Right cardiac atrium (tissue), 5 donors: ENCODE measurements around the gene STYXL2. TPM values are rescaled to one million over a fixed set of nuclear protein-coding genes. Genes with fewer than 3 reads are reported as not detected.

Experiments
- ATAC-seq, 2 donors: fragments of 200-7000 bp; cut with Tn5 transposase; one replicate each; pipeline versions ENCODE4 v1.8.0 to v1.9.1; 2020; ENCODE audit warnings: moderate library complexity in 2 of 2, mild to moderate bottlenecking in 1 of 2
- DNase-seq, 3 donors: peaks; one replicate each; pipeline ENCODE4 v3.0.0-alpha.2; 2020
- H3K27ac ChIP-seq: one replicate; pipeline ENCODE4 v1.5.1; 2013; ENCODE audit warnings: mild to moderate bottlenecking, low read length, control low read depth, moderate library complexity
- H3K27me3 ChIP-seq: one replicate; pipeline ENCODE4 v1.6.1; 2013; ENCODE audit not compliant: control insufficient read depth, insufficient read depth
- H3K4me1 ChIP-seq: one replicate; pipeline ENCODE4 v1.6.1; 2013; ENCODE audit warnings: low read length; ENCODE audit not compliant: control insufficient read depth, insufficient read depth
- H3K4me3 ChIP-seq: one replicate; pipeline ENCODE4 v1.5.1; 2013; ENCODE audit warnings: low read length, control low read depth
- H3K9me3 ChIP-seq: one replicate; pipeline ENCODE4 v1.6.1; 2013; ENCODE audit warnings: low read length; ENCODE audit not compliant: control insufficient read depth
- WGBS: extraction: QIAGEN DNeasy Blood & Tissue Kit; methylation state at CpG from one replicate; pipeline ENCODE4 v1.1.7; 2013; 5-methylcytosine and 5-hydroxymethylcytosine counted together
- intact Hi-C, 4 donors: fragments of 100-400 bp; cut with DNase I; formaldehyde crosslinking; loops; one replicate each; pipeline versions ENCODE4 v1.11.0 to v1.14.0; 2022 to 2023
- polyA plus RNA-seq: library from polyadenylated mRNA; stranded (reverse); fragments of 200-250 nt; gene quantifications from one replicate; pipeline ENCODE4 v1.2.3, GENCODE V29; 2013
- total RNA-seq, 4 donors: library from RNA; stranded (reverse); fragmentation: NEBNext Ultra II Directional; extraction: Animal tissue kit (Norgen Biotek cat#: 25700); gene quantifications; one replicate each; pipeline ENCODE4 v1.2.1, GENCODE V29; 2021
- donor health status: healthy with polysubstance abuse.
- donor health status: DM: no; HTN: yes; CAD: no.
- donor health status: DM: no; HTN: no; CAD: no.
- donor health status: DM: no; HTN: yes; CAD: no; lungs with severe emphysema.
- donor health status: DM: yes; HTN: yes; CAD: no.

STYXL2 gene
- total and polyA plus RNA-seq, 5 donors: 69.5 to 144 (median 107) TPM

DNA sequence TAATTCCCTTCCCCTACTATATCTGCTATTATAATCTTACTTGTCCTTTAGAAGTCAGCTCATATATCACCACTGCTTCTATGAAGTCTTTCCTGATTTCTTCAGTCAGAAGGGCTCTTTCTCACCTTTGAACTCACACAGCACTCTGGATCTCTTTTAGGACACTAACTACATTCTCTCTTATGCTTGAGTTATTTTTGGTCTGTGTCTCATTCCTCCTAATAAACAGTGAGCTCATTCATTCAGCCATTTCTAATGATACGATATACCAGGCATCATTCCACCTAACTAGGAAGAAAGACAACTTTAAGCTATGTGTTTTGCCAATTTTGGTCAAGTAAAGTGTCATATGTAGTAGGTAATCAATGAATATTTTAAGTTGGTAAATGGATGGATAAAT, 1.2 kb upstream of the STYXL2 start:
- WGBS: 49% methylated on average over 1 of the region's 1 CpG
- H3K4me3 ChIP-seq: no peak overlapping the region
- no peaks in the 10 kb centered on the region for H3K4me1 ChIP-seq
- DNase-seq (no peak), ATAC-seq (peak in 1 of 2 donors; percentile 36)
- H3K27me3 ChIP-seq: no peaks in the 10 kb centered on the region
- no peaks in the 10 kb centered on the region for H3K9me3 ChIP-seq
- peak overlapping the region; percentile 99 for H3K27ac ChIP-seq
- intact Hi-C loops: no loop called here

DNA sequence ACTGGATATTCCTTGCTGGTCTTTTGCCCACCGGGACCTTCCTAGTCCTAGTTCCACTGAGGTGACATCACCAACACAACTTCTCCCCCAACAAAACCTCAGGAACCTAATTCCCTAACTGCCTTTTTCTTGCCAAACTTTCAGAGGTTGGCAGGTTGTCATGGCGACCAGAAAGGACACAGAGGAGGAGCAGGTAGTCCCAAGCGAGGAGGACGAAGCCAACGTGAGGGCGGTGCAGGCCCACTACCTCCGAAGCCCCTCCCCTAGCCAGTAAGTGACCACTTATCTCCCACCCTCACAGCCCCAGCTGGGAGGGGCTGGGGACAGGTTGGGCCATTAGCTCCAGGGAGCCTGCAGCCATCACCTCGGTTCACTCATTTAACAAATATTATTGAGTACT, 815 bp downstream of the STYXL2 start:
- Histone ChIP-seq H3K27ac (peak overlapping the region; percentile 99), H3K4me3 (peak overlapping the region; percentile 74), H3K27me3 (no peaks in the 10 kb centered on the region), H3K4me1 (no peaks in the 10 kb centered on the region), H3K9me3 (no peaks in the 10 kb centered on the region)
- ATAC-seq (peak; percentile 44), DNase-seq (no peak)
- intact Hi-C loops: no loop called here
- 76% methylated on average over 8 of the region's 8 CpGs for WGBS

DNA sequence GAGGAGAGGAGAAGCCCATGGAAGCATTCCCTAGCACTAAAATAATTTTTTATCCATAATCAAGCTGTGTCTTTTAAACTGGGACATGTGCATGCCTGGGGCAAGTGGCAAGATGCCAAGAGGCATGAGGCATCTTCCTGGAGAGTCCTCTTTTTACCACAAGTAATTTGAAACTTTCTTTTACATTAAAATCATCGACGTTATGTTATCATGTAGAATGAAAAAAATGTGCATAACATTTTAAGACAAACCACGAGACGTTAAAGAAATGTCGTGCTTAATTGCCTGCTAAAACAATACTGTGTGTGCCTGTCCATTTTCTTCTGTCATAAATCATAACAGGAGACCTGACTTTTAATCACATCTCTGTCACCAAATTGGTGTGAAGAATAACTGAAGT, 1.5 kb downstream of the STYXL2 start:
- DNase-seq (peak in 1 of 3 donors; percentile 54), ATAC-seq (no peak)
- H3K27me3 ChIP-seq: no peaks in the 10 kb centered on the region
- H3K4me1 ChIP-seq: no peaks in the 10 kb centered on the region
- 16% methylated on average over 5 of the region's 5 CpGs for WGBS
- peak overlapping the region; percentile 99 for H3K27ac ChIP-seq
- H3K4me3 ChIP-seq: peak overlapping the region; percentile 74
- no peaks in the 10 kb centered on the region for H3K9me3 ChIP-seq
- intact Hi-C loops: no loop called here

DNA sequence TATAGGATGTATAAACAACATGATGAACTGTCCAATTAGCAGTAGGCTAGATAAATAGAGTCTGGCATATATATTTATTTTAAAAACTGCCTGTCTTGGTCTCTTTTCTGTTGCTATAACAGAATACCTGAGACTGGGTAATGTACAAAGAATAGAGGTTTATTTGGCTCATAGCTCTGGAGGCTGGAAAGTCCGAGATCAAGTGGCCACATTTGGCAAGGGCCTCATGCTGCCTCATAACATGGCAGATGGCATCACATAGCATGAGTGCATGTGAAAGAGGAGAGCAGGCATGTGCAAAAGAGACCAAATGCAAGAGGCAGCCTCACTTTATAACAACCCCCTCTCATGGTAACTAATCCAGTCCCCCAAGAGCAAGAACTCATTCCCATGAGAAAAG, 6.0 kb downstream of the STYXL2 start:
- intact Hi-C loops: no loop called here
- H3K9me3 ChIP-seq: no peaks in the 10 kb centered on the region
- no peaks in the 10 kb centered on the region for H3K27me3 ChIP-seq
- 76% methylated on average over 1 of the region's 1 CpG for WGBS
- no peak overlapping the region for H3K27ac ChIP-seq
- ATAC-seq: no peak
- no peak for DNase-seq
- no peak overlapping the region for H3K4me3 ChIP-seq
- no peaks in the 10 kb centered on the region for H3K4me1 ChIP-seq

DNA sequence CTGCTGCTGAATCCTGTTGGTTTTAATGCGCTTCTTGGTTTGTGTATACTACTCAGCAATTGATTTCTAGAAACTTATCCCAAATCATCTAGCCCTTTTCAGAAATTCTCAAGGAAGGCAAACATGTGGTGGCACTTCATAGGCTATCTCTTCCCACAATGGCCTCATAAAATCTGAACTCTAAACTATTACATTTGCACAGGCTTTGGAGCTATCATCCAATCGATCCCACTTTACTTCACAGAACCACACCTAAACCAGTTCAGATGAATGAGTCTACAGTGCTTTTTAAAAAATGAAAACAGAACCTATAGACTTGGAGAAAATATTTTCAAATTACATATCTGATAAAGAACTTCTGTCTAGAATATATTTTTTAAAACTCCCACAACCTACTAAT, 6.9 kb downstream of the STYXL2 start:
- H3K27ac ChIP-seq: no peak overlapping the region

DNA sequence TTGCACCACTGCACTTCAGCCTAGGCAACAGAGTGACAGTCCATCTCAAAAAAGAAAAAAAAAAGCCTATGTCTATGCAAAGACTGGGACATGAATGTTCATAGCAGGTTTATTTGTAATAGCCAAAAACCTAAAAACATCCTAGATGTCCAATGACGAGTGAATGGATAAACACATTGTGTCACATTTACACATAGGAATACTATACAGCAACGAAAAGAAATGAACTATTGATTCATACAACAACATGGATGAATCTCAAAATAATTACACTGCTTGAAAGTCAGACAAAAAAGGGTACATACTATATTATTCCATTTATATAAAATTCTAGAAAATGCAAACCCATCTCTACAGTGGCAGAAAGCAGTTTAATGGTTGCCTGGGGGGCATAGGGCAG, 7.9 kb downstream of the STYXL2 start:
- Histone ChIP-seq H3K4me1 (no peaks in the 10 kb centered on the region), H3K9me3 (no peaks in the 10 kb centered on the region), H3K4me3 (no peak overlapping the region), H3K27ac (no peak overlapping the region), H3K27me3 (no peaks in the 10 kb centered on the region)
- ATAC-seq: no peak
- 90% methylated on average over 2 of the region's 2 CpGs for WGBS
- intact Hi-C loops: no loop called here
- no peak for DNase-seq

More for the DNA sequence above, 6.9 kb downstream of the STYXL2 start:
- ATAC-seq (no peak), DNase-seq (no peak)
- Histone ChIP-seq H3K4me1 (no peaks in the 10 kb centered on the region), H3K27me3 (no peaks in the 10 kb centered on the region), H3K9me3 (no peaks in the 10 kb centered on the region), H3K4me3 (no peak overlapping the region)
- WGBS: 94% methylated on average over 2 of the region's 2 CpGs
- intact Hi-C loops: no loop called here

DNA sequence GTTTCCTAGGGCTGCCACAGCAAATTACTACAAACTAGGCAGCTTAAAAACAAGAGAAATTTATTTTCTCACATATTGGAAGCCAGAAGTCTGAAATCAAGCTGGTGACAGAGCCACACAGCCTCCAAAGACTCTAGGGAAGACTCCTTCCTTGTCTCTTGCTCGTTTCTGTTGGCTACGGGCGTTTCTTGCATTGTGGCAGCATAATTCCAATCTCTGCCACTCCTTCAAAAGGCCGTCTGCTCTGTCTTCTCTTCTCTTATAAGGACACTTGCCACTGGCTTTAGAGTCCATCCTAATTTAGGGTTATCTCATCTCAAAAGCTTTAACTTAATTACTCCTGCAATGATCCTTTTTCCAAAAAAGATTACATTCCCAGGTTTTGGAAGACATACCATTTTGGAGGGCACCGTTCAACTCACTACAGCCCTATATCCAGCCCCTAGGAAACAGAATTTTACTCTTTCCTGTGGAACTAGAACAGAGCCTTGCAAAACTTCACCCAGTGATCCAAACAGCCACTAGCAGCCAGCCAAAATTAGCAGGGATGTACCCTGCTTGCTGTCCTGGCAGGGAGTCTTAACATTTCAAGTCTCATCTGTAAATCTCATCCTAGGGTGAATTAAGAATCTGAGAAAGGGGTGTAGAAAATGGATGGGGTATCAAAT, 9.2 kb downstream of the STYXL2 start:
- WGBS: 66% methylated on average over 5 of the region's 5 CpGs
- peaks cover 2% of the 10 kb centered on the region for H3K4me1 ChIP-seq
- no peak overlapping the region for H3K4me3 ChIP-seq
- DNase-seq: no peak
- no peak for ATAC-seq
- no peaks in the 10 kb centered on the region for H3K9me3 ChIP-seq
- H3K27me3 ChIP-seq: no peaks in the 10 kb centered on the region
- H3K27ac ChIP-seq: no peak overlapping the region
- intact Hi-C loops: no loop called here

DNA sequence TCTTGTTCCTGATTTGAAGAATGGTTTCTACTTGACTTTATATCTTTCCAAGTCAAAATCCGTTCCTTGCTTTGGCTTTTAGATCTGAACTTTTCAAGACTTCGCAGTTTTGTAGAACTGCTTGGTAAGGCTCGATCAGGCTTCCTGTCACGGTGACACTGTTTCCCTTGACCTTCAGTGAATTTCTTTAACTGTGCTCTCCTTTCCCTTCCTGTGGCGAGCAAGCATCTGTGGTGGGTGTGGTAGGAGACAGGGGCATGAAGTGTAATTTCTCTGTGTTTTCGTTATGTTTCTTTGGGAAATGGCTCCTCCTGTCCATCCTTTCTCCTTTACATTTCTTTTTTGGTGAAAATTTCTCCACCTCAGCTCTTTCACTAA, 10.4 kb downstream of the STYXL2 start:
- no peaks in the 10 kb centered on the region for H3K27me3 ChIP-seq
- H3K9me3 ChIP-seq: no peaks in the 10 kb centered on the region
- H3K27ac ChIP-seq: no peak overlapping the region
- no peak for ATAC-seq
- 53% methylated on average over 6 of the region's 6 CpGs for WGBS
- H3K4me1 ChIP-seq: peaks cover 5% of the 10 kb centered on the region
- no peak for DNase-seq
- H3K4me3 ChIP-seq: no peak overlapping the region
- intact Hi-C loops: no loop called here

DNA sequence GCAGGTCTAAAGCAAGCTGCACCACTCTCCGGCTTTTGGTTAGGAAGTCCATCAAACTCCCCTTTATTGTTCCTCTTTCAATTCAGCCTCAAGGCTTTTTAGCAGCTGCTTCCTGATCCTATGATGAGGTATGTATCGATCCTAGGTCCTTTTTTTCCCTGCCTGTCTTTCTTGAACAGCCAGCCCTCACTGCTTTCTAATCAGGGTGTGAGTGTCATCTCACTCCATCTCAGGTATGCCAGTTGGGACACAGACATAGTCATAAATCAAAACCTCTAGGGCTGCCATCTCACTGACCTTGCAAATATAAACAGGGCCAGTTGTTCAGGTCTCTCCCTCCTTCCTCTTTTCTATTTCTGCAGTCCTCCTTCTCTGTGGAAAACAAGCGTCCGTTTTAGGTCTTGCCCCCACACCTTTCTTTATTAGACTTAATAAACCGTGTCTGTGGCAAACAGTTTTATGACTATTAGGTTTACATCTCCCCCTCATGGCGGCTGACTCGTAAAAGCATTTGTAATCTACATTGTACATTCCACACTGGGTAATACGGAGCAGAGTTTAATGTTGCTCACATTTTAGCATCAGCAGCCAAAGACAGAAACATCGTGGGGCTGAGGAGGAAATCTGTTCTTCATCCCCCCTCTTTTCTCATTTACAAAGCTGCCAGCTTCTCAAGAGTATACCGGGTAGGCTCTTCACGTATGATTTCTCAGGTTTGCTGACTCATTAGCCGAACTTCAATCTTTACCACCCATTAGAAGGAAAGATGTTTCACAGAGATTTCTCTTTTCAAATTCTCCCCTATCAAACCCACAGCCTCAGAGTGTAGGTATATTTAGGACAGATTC, 11.6 kb downstream of the STYXL2 start:
- no peak for DNase-seq
- peak overlapping the region; percentile 44 for H3K27ac ChIP-seq
- intact Hi-C loops: no loop called here

DNA sequence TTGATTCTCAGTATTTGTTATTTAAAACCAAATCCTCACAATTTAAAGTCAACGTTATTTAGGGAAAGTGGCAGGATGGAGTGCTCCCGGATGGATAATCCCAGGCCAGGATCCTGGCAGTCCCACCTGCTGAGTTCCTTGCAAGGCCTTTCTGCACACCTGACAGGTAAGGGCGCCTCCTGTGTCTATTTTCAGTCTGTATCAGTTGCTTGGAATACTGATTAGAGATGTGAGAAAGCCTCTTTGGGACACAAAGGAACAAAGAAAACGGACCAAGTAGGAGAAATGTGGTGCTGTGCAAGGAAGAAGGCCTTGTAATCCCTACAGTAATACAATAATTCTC, 12.2 kb downstream of the STYXL2 start:
- intact Hi-C loops: no loop called here
- Histone ChIP-seq H3K27ac (peak overlapping the region; percentile 62), H3K4me3 (no peak overlapping the region), H3K27me3 (no peaks in the 10 kb centered on the region), H3K9me3 (no peaks in the 10 kb centered on the region), H3K4me1 (peaks cover 5% of the 10 kb centered on the region)
- 67% methylated on average over 4 of the region's 4 CpGs for WGBS
- no peak for DNase-seq
- no peak for ATAC-seq

More for the DNA sequence above, 11.6 kb downstream of the STYXL2 start:
- Histone ChIP-seq H3K27me3 (no peaks in the 10 kb centered on the region), H3K9me3 (no peaks in the 10 kb centered on the region), H3K4me3 (no peak overlapping the region), H3K4me1 (peaks cover 5% of the 10 kb centered on the region)
- WGBS: 30% methylated on average over 12 of the region's 12 CpGs
- ATAC-seq: no peak

DNA sequence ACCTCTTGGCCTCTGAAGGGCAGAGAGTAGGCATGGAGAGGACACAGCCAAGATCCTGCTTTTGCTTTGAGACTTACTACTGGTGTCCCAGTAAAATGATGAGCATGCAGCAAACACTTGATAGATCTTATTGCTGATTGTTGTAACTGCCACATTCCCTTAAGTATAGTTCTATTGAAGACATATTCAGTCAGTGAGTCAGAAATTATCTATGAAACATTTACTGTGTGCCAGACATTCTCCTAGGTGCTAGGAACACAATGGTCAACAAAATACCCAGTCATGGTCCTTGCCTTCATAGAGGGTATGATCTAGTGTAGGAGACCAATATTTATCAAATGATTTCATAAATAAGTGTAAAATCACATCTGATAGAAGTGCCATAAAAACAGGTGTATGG, 13.6 kb downstream of the STYXL2 start:
- Histone ChIP-seq H3K4me3 (no peak overlapping the region), H3K4me1 (peaks cover 5% of the 10 kb centered on the region), H3K9me3 (no peaks in the 10 kb centered on the region), H3K27ac (peak overlapping the region; percentile 67), H3K27me3 (no peaks in the 10 kb centered on the region)
- DNase-seq (no peak), ATAC-seq (peak; percentile 44 to 73)
- intact Hi-C loops: no loop called here
